Astrocyte of the spinal cord (primary cell): ENCODE measurements around the gene FOSL2.
A peak's percentile ranks its signal among the peaks of the same experiment; 100 is the strongest.

ENCODE experiments used
- DNase-seq: peaks from one replicate; pipeline ENCODE4 v3.0.0; 2011; ENCODE audit warnings: low read depth, low spot score
- H3K4me3 ChIP-seq: 2 replicates; pipeline ENCODE4 v1.5.1; 2011; ENCODE audit warnings: low read depth, mild to moderate bottlenecking, low read length, moderate library complexity
- CTCF ChIP-seq: IDR thresholded peaks from 2 replicates; pipeline ENCODE4 v1.5.1; 2012; ENCODE audit warnings: low read depth, mild to moderate bottlenecking, low read length, inconsistent platforms
- in situ Hi-C: cut with HindIII; loops from 2 replicates; pipeline ENCODE4 v1.10.0; 2017; ENCODE audit warnings: low sequenced_read_pairs

Gene FOSL2

GRCh38 chr2:28411166-28411755, 18.6 kb downstream of the FOSL2 start:
- no peak overlapping the region for H3K4me3 ChIP-seq
- no peak for TF ChIP-seq CTCF
- in situ Hi-C loops, result no loop called here
- DNase-seq, result peak; percentile 1

GRCh38 chr2:28411956-28412609, 19.4 kb downstream of the FOSL2 start:
- in situ Hi-C loops, result no loop called here
- no peak overlapping the region for H3K4me3 ChIP-seq
- no peak for TF ChIP-seq CTCF
- no peak for DNase-seq

GRCh38 chr2:28412625-28413151, 20.0 kb downstream of the FOSL2 start:
- no peak overlapping the region for H3K4me3 ChIP-seq
- TF ChIP-seq CTCF, result no peak
- in situ Hi-C loops, result no loop called here
- DNase-seq, result peak; percentile 4

- in situ Hi-C loops, result no loop called here
- peak; percentile 72 for DNase-seq
- peak; percentile 25 for TF ChIP-seq CTCF
These were observed 20.7 kb downstream of the FOSL2 start for GRCh38 chr2:28413152-28413898.

GRCh38 chr2:28413899-28414295, 21.2 kb downstream of the FOSL2 start:
- no peak for TF ChIP-seq CTCF
- no peak overlapping the region for H3K4me3 ChIP-seq
- peak; percentile 48 for DNase-seq
- in situ Hi-C loops, result no loop called here

More at GRCh38 chr2:28413152-28413898, 20.7 kb downstream of the FOSL2 start:
- no peak overlapping the region for H3K4me3 ChIP-seq

- H3K4me3 ChIP-seq, result no peak overlapping the region
- in situ Hi-C loops, result no loop called here
- DNase-seq, result peak; percentile 26
- TF ChIP-seq CTCF, result no peak
These were observed 21.9 kb downstream of the FOSL2 start for GRCh38 chr2:28414583-28414982.
